ENCODE measurements around the gene TSC2. TPM values are rescaled to one million over a fixed set of nuclear protein-coding genes. Genes with fewer than 3 reads are reported as not detected.

TSC2 gene
- total RNA-seq, 1 experiment from 2014 or later: 109 TPM

GRCh38 chr16:2089706-2090480, 42.1 kb downstream of the TSC2 start:
- Mint-ChIP-seq H3K27ac (ENCODE audit: unreplicated experiment) (peak overlapping the region; percentile 32), H3K9me3 (ENCODE audit: unreplicated experiment) (no peaks in the 10 kb centered on the region), H3K4me3 (ENCODE audit: unreplicated experiment) (peak overlapping the region; percentile 70), H3K36me3 (ENCODE audit: insufficient read depth, unreplicated experiment) (peaks cover 72% of the 10 kb centered on the region), H3K27me3 (ENCODE audit: insufficient read depth, unreplicated experiment) (no peaks in the 10 kb centered on the region), H3K4me1 (ENCODE audit: low read depth, unreplicated experiment) (no peaks in the 10 kb centered on the region)
- intact Hi-C loops (cut with micrococcal nuclease; ENCODE audit: unreplicated experiment): loop anchor here (2.0 kb wide), 1 partner anchor 33 kb away; no protein-coding TSS in a partner anchor
- ChIA-PET POLR2A (interaction anchor here (0.6 to 1.1 kb wide), 4 partner anchors 39 to 370 kb away, joined by 3 to 9 read pairs (median 5); partner anchors contain the start of genes RPS2 and TEDC2), CTCF (interaction anchor here (0.6 to 2.1 kb wide), 9 partner anchors 11 to 118 kb away, joined by 3 to 18 read pairs (median 4); partner anchors contain the start of genes NTHL1 and TSC2)
- no peak for DNase-seq
- no TSS peak for BruUV-seq (replicated peaks)
- TF ChIP-seq, protein P1, sequence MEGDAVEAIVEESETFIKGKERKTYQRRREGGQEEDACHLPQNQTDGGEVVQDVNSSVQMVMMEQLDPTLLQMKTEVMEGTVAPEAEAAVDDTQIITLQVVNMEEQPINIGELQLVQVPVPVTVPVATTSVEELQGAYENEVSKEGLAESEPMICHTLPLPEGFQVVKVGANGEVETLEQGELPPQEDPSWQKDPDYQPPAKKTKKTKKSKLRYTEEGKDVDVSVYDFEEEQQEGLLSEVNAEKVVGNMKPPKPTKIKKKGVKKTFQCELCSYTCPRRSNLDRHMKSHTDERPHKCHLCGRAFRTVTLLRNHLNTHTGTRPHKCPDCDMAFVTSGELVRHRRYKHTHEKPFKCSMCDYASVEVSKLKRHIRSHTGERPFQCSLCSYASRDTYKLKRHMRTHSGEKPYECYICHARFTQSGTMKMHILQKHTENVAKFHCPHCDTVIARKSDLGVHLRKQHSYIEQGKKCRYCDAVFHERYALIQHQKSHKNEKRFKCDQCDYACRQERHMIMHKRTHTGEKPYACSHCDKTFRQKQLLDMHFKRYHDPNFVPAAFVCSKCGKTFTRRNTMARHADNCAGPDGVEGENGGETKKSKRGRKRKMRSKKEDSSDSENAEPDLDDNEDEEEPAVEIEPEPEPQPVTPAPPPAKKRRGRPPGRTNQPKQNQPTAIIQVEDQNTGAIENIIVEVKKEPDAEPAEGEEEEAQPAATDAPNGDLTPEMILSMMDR (IDR thresholded peaks at IDR 0.05; ENCODE audit: insufficient read depth in 1 of 2, low read depth in 1 of 2, low read length in 1 of 2, severe bottlenecking in 1 of 2, unreplicated experiment in 1 of 2): no peak
- Histone ChIP-seq H3K4me3 (ENCODE audit: low read depth, low read length) (peak overlapping the region; percentile 63; the same call in 1 of the 2 replicates), H3K4me1 (peaks cover 22% of the 10 kb centered on the region), H3K27me3 (replicated peaks; ENCODE audit: control insufficient read depth, insufficient read depth, low read length) (no peaks in the 10 kb centered on the region), H3K9me3 (no peaks in the 10 kb centered on the region), H3K36me3 (ENCODE audit: control insufficient read depth, insufficient read depth, low read length) (no peaks in the 10 kb centered on the region; the same call in 1 of the 2 replicates)

- Histone ChIP-seq H3K4me1 (peaks cover 22% of the 10 kb centered on the region), H3K4me3 (ENCODE audit: low read depth, low read length) (peak overlapping the region; percentile 63), H3K27me3 (replicated peaks; ENCODE audit: control insufficient read depth, insufficient read depth, low read length) (no peaks in the 10 kb centered on the region), H3K9me3 (no peaks in the 10 kb centered on the region), H3K36me3 (ENCODE audit: control insufficient read depth, insufficient read depth, low read length) (no peaks in the 10 kb centered on the region; the same call in 1 of the 2 replicates)
- H3K27ac Mint-ChIP-seq (ENCODE audit: unreplicated experiment): peak overlapping the region; percentile 32
- no peaks in the 10 kb centered on the region for H3K9me3 Mint-ChIP-seq (ENCODE audit: unreplicated experiment)
- peaks cover 67% of the 10 kb centered on the region for H3K36me3 Mint-ChIP-seq (ENCODE audit: insufficient read depth, unreplicated experiment)
- no peaks in the 10 kb centered on the region for H3K27me3 Mint-ChIP-seq (ENCODE audit: insufficient read depth, unreplicated experiment)
- no TSS peak for BruUV-seq (replicated peaks)
- DNase-seq: no peak
- intact Hi-C loops (cut with micrococcal nuclease; ENCODE audit: unreplicated experiment): loop anchor here (2.0 kb wide), 1 partner anchor 34 kb away; no protein-coding TSS in a partner anchor
- H3K4me3 Mint-ChIP-seq (ENCODE audit: unreplicated experiment): peak overlapping the region; percentile 70
- H3K4me1 Mint-ChIP-seq (ENCODE audit: low read depth, unreplicated experiment): no peaks in the 10 kb centered on the region
- CTCF ChIA-PET: interaction anchor here (0.6 to 2.1 kb wide), 12 partner anchors 11 to 248 kb away, joined by 3 to 18 read pairs (median 4); partner anchors contain the start of genes NTHL1, TRAF7 and TSC2
- POLR2A ChIA-PET: interaction anchor here (0.6 to 2.0 kb wide), 5 partner anchors 38 to 369 kb away, joined by 3 to 12 read pairs (median 5); partner anchors contain the start of genes RPS2, TEDC2 and TRAF7
- TF ChIP-seq, protein P1 (IDR thresholded peaks at IDR 0.05; ENCODE audit: insufficient read depth in 1 of 2, low read depth in 1 of 2, low read length in 1 of 2, severe bottlenecking in 1 of 2, unreplicated experiment in 1 of 2): no peak
These were observed 42.6 kb downstream of the TSC2 start for GRCh38 chr16:2090481-2090776.

GRCh38 chr16:2090777-2091546, 43.2 kb downstream of the TSC2 start:
- TF ChIP-seq, protein P1 (IDR thresholded peaks at IDR 0.05; ENCODE audit: insufficient read depth in 1 of 2, low read depth in 1 of 2, low read length in 1 of 2, severe bottlenecking in 1 of 2, unreplicated experiment in 1 of 2): peak; percentile 35 to 69
- no peaks in the 10 kb centered on the region for H3K27me3 Mint-ChIP-seq (ENCODE audit: insufficient read depth, unreplicated experiment)
- H3K4me3 ChIP-seq (ENCODE audit: low read depth, low read length): peak overlapping the region; percentile 63

More at GRCh38 chr16:2090777-2091546, 43.2 kb downstream of the TSC2 start:
- ChIA-PET POLR2A (interaction anchor here (0.5 to 2.0 kb wide), 9 partner anchors 38 to 1559 kb away, joined by 3 to 12 read pairs (median 5); partner anchors contain the start of genes ECI1, RPS2, TEDC2 and TRAF7), CTCF (interaction anchor here (0.6 to 2.1 kb wide), 12 partner anchors 12 to 249 kb away, joined by 3 to 18 read pairs (median 4); partner anchors contain the start of genes NTHL1, TRAF7 and TSC2)
- Mint-ChIP-seq H3K4me1 (ENCODE audit: low read depth, unreplicated experiment) (no peaks in the 10 kb centered on the region), H3K4me3 (ENCODE audit: unreplicated experiment) (peak overlapping the region; percentile 70), H3K36me3 (ENCODE audit: insufficient read depth, unreplicated experiment) (peaks cover 66% of the 10 kb centered on the region), H3K9me3 (ENCODE audit: unreplicated experiment) (no peaks in the 10 kb centered on the region), H3K27ac (ENCODE audit: unreplicated experiment) (peak overlapping the region; percentile 32)
- DNase-seq: peak; percentile 94 to 96
- Histone ChIP-seq H3K9me3 (no peaks in the 10 kb centered on the region), H3K4me1 (peaks cover 22% of the 10 kb centered on the region), H3K36me3 (ENCODE audit: control insufficient read depth, insufficient read depth, low read length) (no peaks in the 10 kb centered on the region; the same call in 1 of the 2 replicates), H3K27me3 (replicated peaks; ENCODE audit: control insufficient read depth, insufficient read depth, low read length) (no peaks in the 10 kb centered on the region)
- no TSS peak for BruUV-seq (replicated peaks)
- intact Hi-C loops (cut with micrococcal nuclease; ENCODE audit: unreplicated experiment): loop anchor here (1.0 to 2.0 kb wide), 2 partner anchors 34 to 68 kb away; no protein-coding TSS in a partner anchor
